Nephron (organoid): ENCODE measurements around the gene RNF212B.
"Not testable (repeated sequence)": the region's sequence is repeated elsewhere in the genome, so short reads cannot be mapped to it uniquely, and the experiment has no call there.

ENCODE experiments used
- H3K27ac Mint-ChIP-seq, 3 experiments: 2 replicates each; pipeline ENCODE4 v1.8.0; 2020; ENCODE audit warnings: mixed read lengths in 3 of 3, mild to moderate bottlenecking in 2 of 3, moderate library complexity in 1 of 3
- H3K27me3 Mint-ChIP-seq: 2 replicates; pipeline ENCODE4 v1.8.0; 2021; ENCODE audit warnings: low read depth, mild to moderate bottlenecking, moderate library complexity, mixed read lengths
- H3K36me3 Mint-ChIP-seq: 2 replicates; pipeline ENCODE4 v1.8.0; 2020; ENCODE audit warnings: low read depth, mixed read lengths
- H3K4me1 Mint-ChIP-seq: 2 replicates; pipeline ENCODE4 v1.8.0; 2020; ENCODE audit warnings: mixed read lengths
- H3K4me3 Mint-ChIP-seq, 3 experiments: 2 replicates each; pipeline ENCODE4 v1.8.0; 2020; ENCODE audit warnings: mild to moderate bottlenecking in 3 of 3, mixed read lengths in 3 of 3, moderate library complexity in 2 of 3
- H3K9me3 Mint-ChIP-seq: 2 replicates; pipeline ENCODE4 v1.8.0; 2020; ENCODE audit warnings: mixed read lengths
- TF ChIP-seq, protein P1 (sequence below), 3 experiments: fragments of 200-600 bp; sonication (generic); IDR thresholded peaks; one replicate each; pipeline ENCODE4 v1.5.0; 2021; ENCODE audit warnings: antibody characterized with exemption in 3 of 3; ENCODE audit not compliant: unreplicated experiment in 3 of 3

RNF212B gene

DNA sequence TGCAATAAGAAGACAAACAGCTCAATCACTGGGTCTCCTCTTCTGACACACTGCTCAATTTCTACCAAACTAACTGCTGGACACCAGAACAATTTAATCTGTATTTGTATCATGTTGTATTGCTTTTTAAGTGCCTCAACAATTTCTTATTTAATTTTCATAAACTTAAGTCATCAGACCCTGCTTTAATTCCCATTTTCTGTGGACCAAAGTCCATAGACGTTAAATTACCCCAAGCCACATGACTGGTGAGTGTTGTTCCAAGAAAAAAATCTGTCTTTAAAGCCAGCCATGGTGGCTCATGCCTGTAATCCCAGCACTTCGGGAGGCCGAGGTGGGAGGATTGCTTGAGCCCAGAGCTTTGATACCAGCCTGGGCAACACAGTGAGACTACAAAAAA is 39.5 kb downstream of the RNF212B start:
- Mint-ChIP-seq H3K27me3 (no peaks in the 10 kb centered on the region), H3K4me3 (no peak overlapping the region)

DNA sequence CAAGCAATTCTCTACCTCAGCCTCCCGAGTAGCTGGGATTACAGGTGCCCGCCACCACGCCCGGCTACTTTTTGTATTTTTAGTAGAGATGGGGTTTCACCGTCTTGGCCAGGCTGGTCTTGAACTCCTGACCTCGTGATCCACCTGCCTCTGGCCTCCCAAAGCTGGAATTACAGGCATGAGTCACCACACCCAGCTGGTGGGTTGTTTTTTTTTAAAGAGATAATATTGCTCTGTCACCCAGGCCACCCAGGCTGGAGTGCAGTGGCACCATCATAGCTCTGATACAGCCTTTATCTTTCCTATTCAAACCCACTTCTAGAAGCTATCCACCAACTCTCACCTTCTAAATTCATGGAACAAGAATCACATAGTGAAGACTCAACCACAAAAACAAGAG is 40.2 kb downstream of the RNF212B start:
- not testable (repeated sequence) for H3K27ac Mint-ChIP-seq, H3K9me3 Mint-ChIP-seq
- H3K36me3 Mint-ChIP-seq = peaks cover 30% of the 10 kb centered on the region

More for the DNA sequence above, 39.5 kb downstream of the RNF212B start:
- H3K36me3 Mint-ChIP-seq = peaks cover 30% of the 10 kb centered on the region
- no peaks in the 10 kb centered on the region for H3K4me1 Mint-ChIP-seq
- TF ChIP-seq, protein P1, sequence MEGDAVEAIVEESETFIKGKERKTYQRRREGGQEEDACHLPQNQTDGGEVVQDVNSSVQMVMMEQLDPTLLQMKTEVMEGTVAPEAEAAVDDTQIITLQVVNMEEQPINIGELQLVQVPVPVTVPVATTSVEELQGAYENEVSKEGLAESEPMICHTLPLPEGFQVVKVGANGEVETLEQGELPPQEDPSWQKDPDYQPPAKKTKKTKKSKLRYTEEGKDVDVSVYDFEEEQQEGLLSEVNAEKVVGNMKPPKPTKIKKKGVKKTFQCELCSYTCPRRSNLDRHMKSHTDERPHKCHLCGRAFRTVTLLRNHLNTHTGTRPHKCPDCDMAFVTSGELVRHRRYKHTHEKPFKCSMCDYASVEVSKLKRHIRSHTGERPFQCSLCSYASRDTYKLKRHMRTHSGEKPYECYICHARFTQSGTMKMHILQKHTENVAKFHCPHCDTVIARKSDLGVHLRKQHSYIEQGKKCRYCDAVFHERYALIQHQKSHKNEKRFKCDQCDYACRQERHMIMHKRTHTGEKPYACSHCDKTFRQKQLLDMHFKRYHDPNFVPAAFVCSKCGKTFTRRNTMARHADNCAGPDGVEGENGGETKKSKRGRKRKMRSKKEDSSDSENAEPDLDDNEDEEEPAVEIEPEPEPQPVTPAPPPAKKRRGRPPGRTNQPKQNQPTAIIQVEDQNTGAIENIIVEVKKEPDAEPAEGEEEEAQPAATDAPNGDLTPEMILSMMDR (IDR thresholded peaks at IDR 0.05; ENCODE audit: unreplicated experiment in 3 of 3) = no peak
- no peaks in the 10 kb centered on the region for H3K9me3 Mint-ChIP-seq
- no peak overlapping the region for H3K27ac Mint-ChIP-seq

DNA sequence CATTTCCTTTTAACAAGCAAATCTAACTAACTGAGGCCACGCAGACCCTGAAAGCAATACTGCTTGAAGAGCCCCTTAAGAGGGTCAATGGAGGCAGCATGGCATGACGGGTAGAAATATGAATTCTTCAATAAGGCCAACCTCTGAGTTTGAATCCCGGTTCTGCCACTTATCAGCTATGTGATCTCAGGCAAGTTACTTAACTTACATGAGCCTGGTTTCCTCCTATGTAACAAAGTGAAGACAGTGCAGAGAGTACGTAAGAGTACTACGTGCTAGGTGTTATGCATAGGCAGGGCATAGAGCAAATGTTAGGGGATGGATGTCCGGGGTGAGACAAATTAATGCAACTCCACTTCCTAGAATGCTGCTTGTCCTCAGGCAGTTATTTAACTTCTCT is 43.5 kb downstream of the RNF212B start:
- H3K36me3 Mint-ChIP-seq = peaks cover 9% of the 10 kb centered on the region
- peaks cover 25% of the 10 kb centered on the region for H3K4me1 Mint-ChIP-seq
- H3K27me3 Mint-ChIP-seq = no peaks in the 10 kb centered on the region
- TF ChIP-seq, protein P1 (IDR thresholded peaks at IDR 0.05; ENCODE audit: unreplicated experiment in 3 of 3) = no peak
- peak overlapping the region in 1 of 3 experiments; percentile 22 for H3K27ac Mint-ChIP-seq
- no peak overlapping the region for H3K4me3 Mint-ChIP-seq
- H3K9me3 Mint-ChIP-seq = no peaks in the 10 kb centered on the region

More for the DNA sequence above, 40.2 kb downstream of the RNF212B start:
- H3K27me3 Mint-ChIP-seq, H3K4me3 Mint-ChIP-seq, H3K4me1 Mint-ChIP-seq: not testable (repeated sequence)

DNA sequence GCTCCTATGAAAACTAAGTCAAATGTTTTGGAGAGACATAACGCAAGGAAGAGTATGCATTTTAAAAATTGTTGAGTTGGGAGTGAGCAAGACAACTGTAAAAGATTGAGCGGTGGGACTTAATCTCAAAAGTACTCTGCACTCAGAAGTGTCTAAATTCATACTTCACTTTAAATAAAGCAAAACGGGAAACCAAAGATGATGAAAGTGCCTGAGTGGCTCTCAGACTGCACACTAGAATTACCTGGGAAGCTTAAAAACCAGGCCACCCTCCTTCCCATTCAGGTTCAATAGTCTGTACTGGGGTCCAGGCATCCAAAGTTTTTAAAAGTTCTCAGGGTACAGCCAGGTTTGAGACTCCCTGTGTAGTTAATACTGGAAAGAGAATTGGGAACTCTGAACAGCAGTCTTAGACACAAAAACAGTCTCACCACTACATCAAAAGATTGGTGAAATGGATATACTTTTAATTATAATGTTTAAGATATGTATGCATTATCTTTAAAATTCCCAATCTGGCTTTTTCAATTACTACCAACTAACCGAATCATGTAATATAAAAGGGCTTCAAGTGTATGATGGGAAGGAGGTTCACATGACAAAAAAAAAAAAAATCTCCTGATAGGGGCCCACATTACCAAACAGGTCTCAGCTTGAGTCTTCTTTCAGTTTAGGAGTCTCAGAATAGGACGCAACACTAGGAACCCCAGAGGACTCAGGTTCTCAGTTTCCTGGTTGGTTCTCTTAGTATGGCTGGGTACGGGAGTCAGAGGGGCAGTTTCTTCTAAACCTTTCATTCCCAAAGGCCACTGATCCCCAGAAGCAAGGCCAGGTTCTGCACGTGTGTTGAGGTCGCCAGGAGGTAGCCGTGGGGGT is 47.2 kb downstream of the RNF212B start:
- Mint-ChIP-seq H3K4me1 (peaks cover 25% of the 10 kb centered on the region), H3K9me3 (no peaks in the 10 kb centered on the region), H3K27ac (peak overlapping the region; percentile 80 to 91 (median 91))

DNA sequence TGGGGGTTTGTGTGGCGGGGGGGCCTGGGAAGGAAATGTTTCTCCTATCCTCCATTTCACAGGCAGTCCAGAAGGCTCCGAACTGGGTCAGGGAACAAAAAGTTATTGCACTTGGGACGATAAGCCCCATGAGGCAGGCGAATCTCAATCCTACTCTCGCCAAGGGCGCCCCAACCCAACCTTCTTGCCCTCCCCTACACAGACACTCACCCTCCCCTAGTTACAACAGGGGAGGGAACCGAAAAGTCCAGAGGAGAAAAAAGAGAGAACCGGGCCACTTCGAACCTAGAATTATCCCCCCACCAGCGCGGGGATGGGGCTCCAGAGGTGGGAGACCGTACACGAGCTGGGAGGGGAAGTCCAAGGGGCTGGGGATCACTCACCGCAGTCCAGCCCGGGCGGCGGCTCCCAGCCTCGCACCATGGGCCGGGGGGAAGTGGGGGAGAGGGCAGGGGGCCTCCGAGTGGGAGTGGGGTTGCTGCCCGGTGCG is 47.8 kb downstream of the RNF212B start:
- H3K4me3 Mint-ChIP-seq = peak overlapping the region; percentile 92 to 93 (median 93)
- TF ChIP-seq, protein P1 (IDR thresholded peaks at IDR 0.05; ENCODE audit: unreplicated experiment in 3 of 3) = no peak
- no peaks in the 10 kb centered on the region for H3K9me3 Mint-ChIP-seq
- H3K36me3 Mint-ChIP-seq = no peaks in the 10 kb centered on the region
- peaks cover 25% of the 10 kb centered on the region for H3K4me1 Mint-ChIP-seq
- H3K27me3 Mint-ChIP-seq = peaks cover 10% of the 10 kb centered on the region
- peak overlapping the region; percentile 80 to 91 (median 91) for H3K27ac Mint-ChIP-seq

More for the DNA sequence above, 47.2 kb downstream of the RNF212B start:
- no peaks in the 10 kb centered on the region for H3K36me3 Mint-ChIP-seq
- H3K4me3 Mint-ChIP-seq = peak overlapping the region; percentile 92 to 93 (median 93)
- TF ChIP-seq, protein P1 (IDR thresholded peaks at IDR 0.05; ENCODE audit: unreplicated experiment in 3 of 3) = no peak
- H3K27me3 Mint-ChIP-seq = peaks cover 9% of the 10 kb centered on the region

DNA sequence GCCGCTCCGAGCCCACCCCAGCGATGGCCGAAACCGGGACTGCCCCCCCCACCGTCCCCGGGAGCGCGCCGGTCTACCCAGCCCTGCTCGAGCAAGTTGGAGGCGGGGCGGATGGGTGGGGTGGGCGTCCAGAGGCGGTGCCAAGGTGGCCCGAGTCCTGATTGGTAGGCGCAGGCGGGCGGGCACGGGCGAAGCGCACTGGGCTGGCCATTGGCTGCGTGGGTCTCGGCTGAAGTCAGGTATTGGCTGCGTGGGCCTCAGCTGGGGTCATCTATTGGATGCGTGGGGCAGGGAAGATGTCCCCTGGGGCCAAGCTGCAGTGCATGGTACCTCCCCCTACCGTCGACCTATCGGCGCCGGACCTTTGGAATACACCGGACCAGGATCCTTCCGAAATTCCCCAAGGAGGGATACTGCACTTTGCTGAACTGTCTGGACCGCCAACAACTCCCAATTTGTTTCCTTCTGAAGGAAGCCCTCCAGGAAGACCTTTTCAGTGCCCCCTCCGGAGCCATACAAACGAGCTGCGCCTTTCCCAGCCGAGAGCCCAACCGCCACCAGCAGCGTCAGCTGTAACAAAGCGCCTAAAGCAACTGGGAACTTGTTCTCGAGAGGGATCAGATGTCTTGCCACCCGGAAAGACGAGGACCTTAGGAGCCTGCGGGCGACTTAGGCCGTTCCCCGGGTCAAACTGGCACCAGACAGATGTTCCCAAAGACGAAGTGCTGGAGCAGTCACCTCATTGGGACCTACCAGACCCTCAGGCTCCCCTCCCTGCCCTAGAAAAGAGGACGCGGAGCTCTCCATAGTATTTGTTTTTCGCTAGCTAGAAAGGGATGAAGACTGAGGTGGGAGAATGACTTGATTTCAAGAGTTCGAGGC is 48.5 kb downstream of the RNF212B start, which contains the start of gene HOMEZ:
HOMEZ (minus strand) TSS at position 113 of the 882 bp plus-strand sequence. CDS start 180 bp downstream, outside the sequence.
- peak within 1 kb of the TSS; percentile 92 to 93 (median 93) for H3K4me3 Mint-ChIP-seq
- no peaks in the 10 kb centered on the region for H3K9me3 Mint-ChIP-seq
- no peaks in the 10 kb centered on the region for H3K36me3 Mint-ChIP-seq
- peaks cover 14% of the 10 kb centered on the region for H3K27me3 Mint-ChIP-seq
- peak within 1 kb of the TSS; percentile 91 to 99 (median 98) for H3K27ac Mint-ChIP-seq
- H3K4me1 Mint-ChIP-seq = peaks cover 25% of the 10 kb centered on the region
- TF ChIP-seq, protein P1 (IDR thresholded peaks at IDR 0.05; ENCODE audit: unreplicated experiment in 3 of 3) = no peak
